GM12874 (cell line): ENCODE measurements around the gene OBSCN.

Experiments used
- TF ChIP-seq, protein P1 (sequence below): IDR thresholded peaks from 2 replicates; pipeline ENCODE4 v1.5.1; 2011; ENCODE audit warnings: low read depth, mild to moderate bottlenecking, control low read depth, low read length, moderate library complexity; ENCODE audit not compliant: insufficient read depth

OBSCN gene

DNA sequence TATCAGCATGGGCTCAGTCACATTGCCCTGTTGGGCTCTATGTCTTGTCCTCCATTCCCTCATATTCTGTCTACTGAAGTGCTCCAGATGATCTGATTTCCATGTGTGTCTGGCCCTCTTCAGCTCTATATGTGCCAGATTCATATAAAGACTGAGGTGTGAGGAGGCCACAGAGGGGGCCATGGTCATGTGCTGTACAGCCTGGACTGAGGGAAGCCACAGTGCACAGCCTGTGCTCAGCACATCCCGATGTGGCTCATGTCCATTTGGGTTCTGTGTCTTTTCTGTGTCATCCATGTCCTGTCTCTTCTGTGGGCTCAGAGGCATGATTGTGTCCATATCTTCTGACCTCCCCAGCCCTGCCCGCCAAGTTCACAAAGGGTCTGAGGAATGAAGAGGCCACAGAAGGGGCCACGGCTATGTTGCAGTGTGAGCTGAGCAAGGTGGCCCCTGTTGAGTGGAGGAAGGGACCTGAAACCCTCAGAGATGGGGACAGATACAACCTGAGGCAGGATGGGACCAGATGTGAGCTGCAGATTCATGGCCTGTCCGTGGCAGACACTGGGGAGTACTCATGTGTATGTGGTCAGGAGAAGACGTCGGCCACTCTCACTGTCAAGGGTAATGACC lies 97.0 kb downstream of the OBSCN start:
- TF ChIP-seq, protein P1, sequence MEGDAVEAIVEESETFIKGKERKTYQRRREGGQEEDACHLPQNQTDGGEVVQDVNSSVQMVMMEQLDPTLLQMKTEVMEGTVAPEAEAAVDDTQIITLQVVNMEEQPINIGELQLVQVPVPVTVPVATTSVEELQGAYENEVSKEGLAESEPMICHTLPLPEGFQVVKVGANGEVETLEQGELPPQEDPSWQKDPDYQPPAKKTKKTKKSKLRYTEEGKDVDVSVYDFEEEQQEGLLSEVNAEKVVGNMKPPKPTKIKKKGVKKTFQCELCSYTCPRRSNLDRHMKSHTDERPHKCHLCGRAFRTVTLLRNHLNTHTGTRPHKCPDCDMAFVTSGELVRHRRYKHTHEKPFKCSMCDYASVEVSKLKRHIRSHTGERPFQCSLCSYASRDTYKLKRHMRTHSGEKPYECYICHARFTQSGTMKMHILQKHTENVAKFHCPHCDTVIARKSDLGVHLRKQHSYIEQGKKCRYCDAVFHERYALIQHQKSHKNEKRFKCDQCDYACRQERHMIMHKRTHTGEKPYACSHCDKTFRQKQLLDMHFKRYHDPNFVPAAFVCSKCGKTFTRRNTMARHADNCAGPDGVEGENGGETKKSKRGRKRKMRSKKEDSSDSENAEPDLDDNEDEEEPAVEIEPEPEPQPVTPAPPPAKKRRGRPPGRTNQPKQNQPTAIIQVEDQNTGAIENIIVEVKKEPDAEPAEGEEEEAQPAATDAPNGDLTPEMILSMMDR = no peak

DNA sequence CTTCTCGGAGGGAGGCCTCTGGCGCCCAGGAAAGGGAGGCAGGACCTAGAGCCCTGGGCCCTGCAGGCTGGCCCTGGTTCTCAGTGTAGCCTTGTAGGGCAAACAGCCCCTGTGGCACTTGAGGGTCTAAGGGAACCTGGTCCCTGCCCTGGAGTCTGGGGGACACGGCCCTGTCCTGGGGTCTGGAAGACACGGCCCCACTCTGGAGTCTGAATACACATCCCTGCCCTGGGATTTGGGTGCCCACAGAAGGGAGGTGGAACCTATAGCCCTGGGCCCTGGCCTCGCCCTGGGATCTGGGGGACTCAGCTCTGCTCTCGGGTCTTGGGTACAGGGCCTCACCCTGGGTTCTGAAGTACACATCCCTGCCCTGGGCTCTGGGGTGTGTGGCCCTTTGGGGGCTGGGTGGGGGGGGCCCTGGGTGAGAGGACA lies 97.9 kb downstream of the OBSCN start:
- TF ChIP-seq, protein P1 = no peak

- TF ChIP-seq, protein P1 = no peak
Measured at GRCh38 chr1:228306275-228307217, 98.7 kb downstream of the OBSCN start.

DNA sequence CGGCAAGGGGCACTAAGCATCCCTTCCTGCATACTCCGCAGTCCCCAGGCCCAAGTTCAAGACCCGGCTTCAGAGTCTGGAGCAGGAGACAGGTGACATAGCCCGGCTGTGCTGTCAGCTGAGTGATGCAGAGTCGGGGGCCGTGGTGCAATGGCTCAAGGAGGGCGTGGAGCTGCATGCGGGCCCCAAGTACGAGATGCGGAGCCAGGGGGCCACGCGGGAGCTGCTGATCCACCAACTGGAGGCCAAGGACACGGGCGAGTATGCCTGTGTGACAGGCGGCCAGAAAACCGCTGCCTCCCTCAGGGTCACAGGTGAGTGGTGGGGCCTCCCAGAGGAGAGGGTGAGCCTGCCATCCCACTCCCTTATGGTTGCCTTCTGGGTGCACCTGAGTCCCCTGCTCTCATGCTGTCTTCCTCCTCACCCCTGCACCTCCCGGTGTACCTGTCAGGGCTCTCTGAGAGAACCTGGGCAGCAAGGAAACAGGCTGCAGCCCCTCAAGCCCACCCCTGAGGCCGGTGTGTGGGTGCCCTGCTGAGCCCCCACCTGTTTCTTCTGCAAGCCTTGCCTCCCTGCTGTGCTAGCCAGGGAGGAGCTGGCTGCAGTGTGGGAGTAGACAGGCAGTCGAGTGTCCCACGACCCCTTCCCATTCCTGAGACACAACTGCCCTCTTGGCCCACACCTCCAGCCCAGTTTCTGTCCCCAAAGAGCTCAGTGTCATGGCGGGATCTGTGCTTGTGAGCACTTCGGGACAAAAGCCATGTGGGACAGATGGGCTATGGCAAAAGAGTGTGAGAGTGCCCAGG lies 99.6 kb downstream of the OBSCN start:
- TF ChIP-seq, protein P1 = no peak

- TF ChIP-seq, protein P1 = no peak
Measured at GRCh38 chr1:228308085-228308601, 100.3 kb downstream of the OBSCN start.

GRCh38 chr1:228308628-228309325 lies 100.9 kb downstream of the OBSCN start:
- TF ChIP-seq, protein P1 = peak; percentile 11; the same call in 1 of the 2 replicates
